IMR-90 (cell line): ENCODE data around the gene PPM1M. TPM values are rescaled to one million over a fixed set of nuclear protein-coding genes. Genes with fewer than 3 reads are reported as not detected.
A peak's percentile ranks its signal among the peaks of the same experiment; 100 is the strongest.

Experiments used
- ATAC-seq: fragments of 200-7000 bp; cut with Tn5 transposase; 2 replicates; pipeline ENCODE4 v1.9.1; 2020; ENCODE audit warnings: low read depth, mild to moderate bottlenecking, moderate library complexity
- BruUV-seq: library from RNA; stranded (reverse); fragments of 400-500 nt; replicated peaks from 2 replicates; lab custom pipeline; 2021; lab: Mats Ljungman, UMichigan
- CTCF ChIA-PET: fragments of 300-600 bp; formaldehyde crosslinking; extraction: SDS; loops from one replicate; lab custom pipeline; 2021; ENCODE audit warnings: antibody characterized with exemption; lab: Yijun Ruan, JAX
- POLR2A ChIA-PET: fragments of 300-600 bp; sonication (Branson Sonifier 250); formaldehyde crosslinking; loops from one replicate; lab custom pipeline; 2022; ENCODE audit warnings: antibody characterized with exemption; ENCODE audit not compliant: unreplicated experiment; lab: Charles Lee
- DNase-seq: peaks from one replicate; pipeline ENCODE4 v3.0.0; 2013
- H2AFZ ChIP-seq: replicated peaks from 2 replicates; pipeline ENCODE3; 2013; ENCODE audit warnings: low read length, mild to moderate bottlenecking; ENCODE audit not compliant: poor library complexity
- H2AK5ac ChIP-seq: 2 replicates; pipeline ENCODE4 v1.6.1; 2013; ENCODE audit warnings: low read depth, low read length, inconsistent platforms
- H2AK9ac ChIP-seq: replicated peaks from 2 replicates; pipeline ENCODE3; 2013; ENCODE audit warnings: mild to moderate bottlenecking, low read depth, low read length, moderate library complexity; ENCODE audit not compliant: poor library complexity
- H2BK120ac ChIP-seq: 2 replicates; pipeline ENCODE4 v1.6.1; 2013; ENCODE audit warnings: low read depth, low read length, inconsistent platforms
- H2BK15ac ChIP-seq: 3 replicates; pipeline ENCODE4 v1.6.1; 2013; ENCODE audit warnings: low read depth, low read length, inconsistent platforms
- H2BK20ac ChIP-seq: 2 replicates; pipeline ENCODE4 v1.6.1; 2013; ENCODE audit warnings: low read depth, mild to moderate bottlenecking, inconsistent platforms, low read length, moderate library complexity
- H2BK5ac ChIP-seq: 2 replicates; pipeline ENCODE4 v1.6.1; 2013; ENCODE audit warnings: mild to moderate bottlenecking, low read depth, low read length, inconsistent platforms; ENCODE audit not compliant: poor library complexity, severe bottlenecking
- H3K14ac ChIP-seq: replicated peaks from 2 replicates; pipeline ENCODE4 v1.6.1; 2013; ENCODE audit warnings: low read depth, low read length, inconsistent platforms
- H3K18ac ChIP-seq: 2 replicates; pipeline ENCODE4 v1.6.1; 2013; ENCODE audit warnings: low read depth, low read length, control low read depth
- H3K23ac ChIP-seq: 2 replicates; pipeline ENCODE4 v1.6.1; 2013; ENCODE audit warnings: low read depth, low read length, inconsistent platforms
- H3K27ac ChIP-seq: 2 replicates; pipeline ENCODE4 v1.5.1; 2013; ENCODE audit warnings: mild to moderate bottlenecking, control low read depth, low read length; ENCODE audit not compliant: insufficient read depth
- H3K27me3 ChIP-seq: 2 replicates; pipeline ENCODE4 v1.6.1; 2013; ENCODE audit warnings: low read length; ENCODE audit not compliant: control insufficient read depth, insufficient read depth
- H3K36me3 ChIP-seq: 2 replicates; pipeline ENCODE4 v1.6.1; 2013; ENCODE audit warnings: low read length, mixed read lengths; ENCODE audit not compliant: control insufficient read depth, insufficient read depth
- H3K4ac ChIP-seq: 2 replicates; pipeline ENCODE4 v1.6.1; 2013; ENCODE audit warnings: low read depth, low read length, inconsistent platforms
- H3K4me1 ChIP-seq: 2 replicates; pipeline ENCODE4 v1.6.1; 2013; ENCODE audit warnings: low read length, mixed read lengths; ENCODE audit not compliant: control insufficient read depth, insufficient read depth
- H3K4me2 ChIP-seq: 2 replicates; pipeline ENCODE4 v1.6.1; 2013; ENCODE audit warnings: low read depth, mild to moderate bottlenecking, control low read depth, low read length, moderate library complexity
- H3K4me3 ChIP-seq: 2 replicates; pipeline ENCODE4 v1.5.1; 2013; ENCODE audit warnings: low read depth, mild to moderate bottlenecking, control low read depth, low read length, moderate library complexity; ENCODE audit not compliant: insufficient read depth
- H3K56ac ChIP-seq: 2 replicates; pipeline ENCODE4 v1.6.1; 2013; ENCODE audit warnings: low read length, inconsistent platforms; ENCODE audit not compliant: insufficient read depth; ENCODE audit errors: extremely low read depth
- H3K79me1 ChIP-seq, 2 experiments: 2 replicates each; pipeline ENCODE4 v1.6.1; 2013; ENCODE audit warnings: low read length in 2 of 2, inconsistent platforms in 1 of 2, low read depth in 1 of 2
- H3K9ac ChIP-seq: 2 replicates; pipeline ENCODE4 v1.6.1; 2013; ENCODE audit warnings: low read depth, low read length, control low read depth
- H3K9me1 ChIP-seq: 2 replicates; pipeline ENCODE4 v1.6.1; 2013; ENCODE audit warnings: low read length, inconsistent platforms; ENCODE audit not compliant: insufficient read depth
- H3K9me3 ChIP-seq: 2 replicates; pipeline ENCODE4 v1.6.1; 2013; ENCODE audit warnings: low read length; ENCODE audit not compliant: control insufficient read depth, insufficient read depth
- H4K20me1 ChIP-seq: 2 replicates; pipeline ENCODE4 v1.6.1; 2013; ENCODE audit warnings: low read length, inconsistent platforms; ENCODE audit not compliant: insufficient read depth
- H4K5ac ChIP-seq: 2 replicates; pipeline ENCODE4 v1.6.1; 2013; ENCODE audit warnings: mild to moderate bottlenecking, low read depth, low read length, control low read depth
- H4K8ac ChIP-seq, 2 experiments: 2 replicates each; pipeline ENCODE4 v1.6.1; 2013; ENCODE audit warnings: low read depth in 2 of 2, low read length in 2 of 2, control low read depth in 1 of 2, inconsistent platforms in 1 of 2
- H4K91ac ChIP-seq: 2 replicates; pipeline ENCODE4 v1.6.1; 2013; ENCODE audit warnings: low read depth, low read length, inconsistent platforms; ENCODE audit not compliant: insufficient read depth
- BHLHE40 ChIP-seq: fragments of 150-350 bp; IDR thresholded peaks from 2 replicates; pipeline ENCODE4 v1.6.1; 2016; ENCODE audit warnings: mild to moderate bottlenecking, low read depth, low read length
- CEBPB ChIP-seq: IDR thresholded peaks from 2 replicates; pipeline ENCODE4 v1.6.1; 2012; ENCODE audit warnings: low read depth, low read length, improper control_type of control experiment
- CHD1 ChIP-seq: IDR thresholded peaks from 2 replicates; pipeline ENCODE4 v1.6.1; 2012; ENCODE audit warnings: low read depth, low read length, improper control_type of control experiment
- CTCF ChIP-seq: conservative IDR thresholded peaks from 2 replicates; pipeline ENCODE4 v1.5.1; 2012; ENCODE audit warnings: mild to moderate bottlenecking, low read depth, low read length, improper control_type of control experiment
- ELK1 ChIP-seq: fragments of 150-350 bp; IDR thresholded peaks from 2 replicates; pipeline ENCODE4 v1.6.1; 2016; ENCODE audit warnings: low read depth, mild to moderate bottlenecking, low read length, moderate library complexity, borderline replicate concordance
- FOS ChIP-seq: fragments of 150-350 bp; IDR thresholded peaks from 2 replicates; pipeline ENCODE4 v1.6.1; 2016; ENCODE audit warnings: low read depth, low read length
- MAFK ChIP-seq: IDR thresholded peaks from 2 replicates; pipeline ENCODE4 v1.6.1; 2012; ENCODE audit warnings: low read depth, low read length, improper control_type of control experiment
- MAZ ChIP-seq: IDR thresholded peaks from 2 replicates; pipeline ENCODE4 v1.6.1; 2012; ENCODE audit warnings: low read depth, mild to moderate bottlenecking, low read length, improper control_type of control experiment, moderate library complexity, borderline replicate concordance
- MXI1 ChIP-seq: IDR thresholded peaks from 2 replicates; pipeline ENCODE4 v1.6.1; 2012; ENCODE audit warnings: low read depth, mild to moderate bottlenecking, low read length, moderate library complexity, borderline replicate concordance
- NFE2L2 ChIP-seq: fragments of 150-350 bp; IDR thresholded peaks from 2 replicates; pipeline ENCODE4 v1.6.1; 2016; ENCODE audit warnings: low read depth, mild to moderate bottlenecking, low read length
- POLR2A ChIP-seq: IDR thresholded peaks from 2 replicates; pipeline ENCODE4 v1.6.1; 2012; ENCODE audit warnings: mild to moderate bottlenecking, low read depth, low read length
- RAD21 ChIP-seq: IDR thresholded peaks from 2 replicates; pipeline ENCODE4 v1.6.1; 2012; ENCODE audit warnings: low read length, improper control_type of control experiment
- RCOR1 ChIP-seq: IDR thresholded peaks from 2 replicates; pipeline ENCODE4 v1.6.1; 2012; ENCODE audit warnings: mild to moderate bottlenecking, low read length, improper control_type of control experiment; ENCODE audit not compliant: insufficient replicate concordance
- RFX5 ChIP-seq: IDR thresholded peaks from 2 replicates; pipeline ENCODE4 v1.8.0; 2012; ENCODE audit warnings: low read depth, mild to moderate bottlenecking, low read length, moderate library complexity
- SMC3 ChIP-seq: fragments of 150-350 bp; IDR thresholded peaks from 2 replicates; pipeline ENCODE4 v1.6.1; 2016; ENCODE audit warnings: low read depth, mild to moderate bottlenecking, antibody characterized with exemption, low read length, moderate library complexity
- WGBS, 2 experiments: methylation state at CpG; one replicate each; pipeline versions ENCODE4 v1.1.5 to v1.1.7; 2013; ENCODE audit warnings: missing lambda C conversion rate in 2 of 2; ENCODE audit not compliant: insufficient read length in 1 of 2; ENCODE audit errors: extremely low coverage in 2 of 2; 5-methylcytosine and 5-hydroxymethylcytosine counted together
- dilution Hi-C: fragments of 300-500 bp; cut with HindIII; formaldehyde crosslinking; loops from one replicate; pipeline ENCODE4 v1.14.3; 2018; ENCODE audit warnings: low sequenced_read_pairs; ENCODE audit not compliant: unreplicated experiment
- in situ Hi-C: fragments of 300-500 bp; cut with MboI; formaldehyde crosslinking; loops from 3 replicates; pipeline ENCODE4 v1.14.3; 2019; ENCODE audit warnings: low sequenced_read_pairs, inconsistent platforms, mixed read lengths
- intact Hi-C: fragments of 100-400 bp; cut with micrococcal nuclease; formaldehyde crosslinking; loops from 2 replicates; pipeline ENCODE4 v1.10.0; 2022
- polyA plus RNA-seq, 3 experiments: library from polyadenylated mRNA; depleted of rRNA; stranded (reverse); fragments of >200 nt; gene quantifications; 2 replicates each; pipeline ENCODE4 v1.2.3, GENCODE V29; 2012; ENCODE audit warnings: low replicate concordance in 1 of 3
- total RNA-seq: library from RNA; depleted of rRNA; stranded (reverse); fragments of >200 nt; gene quantifications from 2 replicates; pipeline ENCODE4 v1.2.3, GENCODE V29; 2012
- TF ChIP-seq, protein P1 (sequence below): fragments of 150-350 bp; IDR thresholded peaks from 2 replicates; pipeline ENCODE4 v1.6.1; 2017; ENCODE audit warnings: mild to moderate bottlenecking, antibody characterized with exemption, low read length, low read depth

Gene PPM1M
- total and polyA plus RNA-seq, 2 of the 4 experiments (the other 2 are of a cell fraction) = 12.2 to 18.1 TPM

DNA sequence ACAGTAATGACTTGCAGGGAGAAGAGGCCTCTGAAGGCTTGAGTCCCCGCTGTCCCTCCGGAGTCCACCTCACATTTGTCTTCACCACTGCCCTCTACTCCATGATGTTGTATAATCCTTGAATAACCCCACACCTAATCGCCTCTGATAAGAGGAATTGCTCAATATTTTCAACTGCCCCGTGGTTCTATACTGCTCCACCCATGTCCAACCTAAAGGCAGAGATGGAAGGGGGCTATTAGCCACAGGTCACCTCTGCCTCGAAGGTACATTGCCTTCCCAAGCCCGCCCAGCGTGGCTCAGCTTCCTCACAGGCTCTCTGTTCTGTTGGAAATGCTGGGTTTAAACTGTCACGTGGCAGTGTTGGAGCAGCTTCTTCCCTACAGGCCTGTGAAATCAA, 32.6 kb upstream of the PPM1M start:
- peaks cover 12% of the 10 kb centered on the region for H3K9me1 ChIP-seq
- H4K91ac ChIP-seq = no peak overlapping the region
- H3K18ac ChIP-seq = no peak overlapping the region
- H4K5ac ChIP-seq = no peak overlapping the region
- peaks cover 10% of the 10 kb centered on the region for H4K20me1 ChIP-seq
- no peak overlapping the region for H3K4me2 ChIP-seq
- no peaks in the 10 kb centered on the region for H3K27me3 ChIP-seq
- no peak overlapping the region for H3K56ac ChIP-seq
- H2BK5ac ChIP-seq = no peak overlapping the region
- peaks cover 61% of the 10 kb centered on the region for H3K36me3 ChIP-seq
- no peaks in the 10 kb centered on the region for H3K9me3 ChIP-seq
- H3K4me3 ChIP-seq = no peak overlapping the region
- H2AK9ac ChIP-seq = peak overlapping the region; percentile 73
- intact Hi-C loops (no loop called here), in situ Hi-C loops (no loop called here), dilution Hi-C loops (no loop called here)
- POLR2A ChIA-PET = no interaction called here
- no peak overlapping the region for H2AFZ ChIP-seq
- no peak overlapping the region for H3K27ac ChIP-seq
- no peak overlapping the region for H3K9ac ChIP-seq
- H3K4ac ChIP-seq = no peak overlapping the region
- H4K8ac ChIP-seq = no peak overlapping the region
- H3K23ac ChIP-seq = no peak overlapping the region
- no CpG with 5 or more reads among the region's 8 CpGs for WGBS, 2 experiments
- no peak overlapping the region for H3K14ac ChIP-seq
- H2BK15ac ChIP-seq = no peak overlapping the region
- no TSS peak for BruUV-seq
- no peak for ATAC-seq
- H3K4me1 ChIP-seq = peaks cover 10% of the 10 kb centered on the region
- no peak overlapping the region for H2BK20ac ChIP-seq
- DNase-seq = no peak
- CTCF ChIA-PET = no interaction called here
- no peak overlapping the region for H2AK5ac ChIP-seq
- H2BK120ac ChIP-seq = no peak overlapping the region
- peaks cover 2 to 18% of the 10 kb centered on the region in 2 experiments; a peak in 1 of 4 replicates for H3K79me1 ChIP-seq
- TF ChIP-seq SMC3 (no peak), CEBPB (no peak), RCOR1 (no peak), NFE2L2 (no peak), MAFK (no peak), RFX5 (no peak), MAZ (no peak), RAD21 (no peak), CTCF (no peak), ELK1 (no peak), CHD1 (no peak), POLR2A (no peak), FOS (no peak), BHLHE40 (no peak), MXI1 (no peak)
- TF ChIP-seq, protein P1, sequence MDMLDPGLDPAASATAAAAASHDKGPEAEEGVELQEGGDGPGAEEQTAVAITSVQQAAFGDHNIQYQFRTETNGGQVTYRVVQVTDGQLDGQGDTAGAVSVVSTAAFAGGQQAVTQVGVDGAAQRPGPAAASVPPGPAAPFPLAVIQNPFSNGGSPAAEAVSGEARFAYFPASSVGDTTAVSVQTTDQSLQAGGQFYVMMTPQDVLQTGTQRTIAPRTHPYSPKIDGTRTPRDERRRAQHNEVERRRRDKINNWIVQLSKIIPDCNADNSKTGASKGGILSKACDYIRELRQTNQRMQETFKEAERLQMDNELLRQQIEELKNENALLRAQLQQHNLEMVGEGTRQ = no peak
